GM18861 (cell line): Measurements from ENCODE around the gene ALMS1.
"Not testable (repeated sequence)": the region's sequence is repeated elsewhere in the genome, so short reads cannot be mapped to it uniquely, and the experiment has no call there.

Experiments used
- ATAC-seq: cut with Tn5 transposase; IDR thresholded peaks from one replicate; pipeline ENCODE4 v1.9.1; 2021; ENCODE audit not compliant: unreplicated experiment

The ALMS1 gene, protein sequence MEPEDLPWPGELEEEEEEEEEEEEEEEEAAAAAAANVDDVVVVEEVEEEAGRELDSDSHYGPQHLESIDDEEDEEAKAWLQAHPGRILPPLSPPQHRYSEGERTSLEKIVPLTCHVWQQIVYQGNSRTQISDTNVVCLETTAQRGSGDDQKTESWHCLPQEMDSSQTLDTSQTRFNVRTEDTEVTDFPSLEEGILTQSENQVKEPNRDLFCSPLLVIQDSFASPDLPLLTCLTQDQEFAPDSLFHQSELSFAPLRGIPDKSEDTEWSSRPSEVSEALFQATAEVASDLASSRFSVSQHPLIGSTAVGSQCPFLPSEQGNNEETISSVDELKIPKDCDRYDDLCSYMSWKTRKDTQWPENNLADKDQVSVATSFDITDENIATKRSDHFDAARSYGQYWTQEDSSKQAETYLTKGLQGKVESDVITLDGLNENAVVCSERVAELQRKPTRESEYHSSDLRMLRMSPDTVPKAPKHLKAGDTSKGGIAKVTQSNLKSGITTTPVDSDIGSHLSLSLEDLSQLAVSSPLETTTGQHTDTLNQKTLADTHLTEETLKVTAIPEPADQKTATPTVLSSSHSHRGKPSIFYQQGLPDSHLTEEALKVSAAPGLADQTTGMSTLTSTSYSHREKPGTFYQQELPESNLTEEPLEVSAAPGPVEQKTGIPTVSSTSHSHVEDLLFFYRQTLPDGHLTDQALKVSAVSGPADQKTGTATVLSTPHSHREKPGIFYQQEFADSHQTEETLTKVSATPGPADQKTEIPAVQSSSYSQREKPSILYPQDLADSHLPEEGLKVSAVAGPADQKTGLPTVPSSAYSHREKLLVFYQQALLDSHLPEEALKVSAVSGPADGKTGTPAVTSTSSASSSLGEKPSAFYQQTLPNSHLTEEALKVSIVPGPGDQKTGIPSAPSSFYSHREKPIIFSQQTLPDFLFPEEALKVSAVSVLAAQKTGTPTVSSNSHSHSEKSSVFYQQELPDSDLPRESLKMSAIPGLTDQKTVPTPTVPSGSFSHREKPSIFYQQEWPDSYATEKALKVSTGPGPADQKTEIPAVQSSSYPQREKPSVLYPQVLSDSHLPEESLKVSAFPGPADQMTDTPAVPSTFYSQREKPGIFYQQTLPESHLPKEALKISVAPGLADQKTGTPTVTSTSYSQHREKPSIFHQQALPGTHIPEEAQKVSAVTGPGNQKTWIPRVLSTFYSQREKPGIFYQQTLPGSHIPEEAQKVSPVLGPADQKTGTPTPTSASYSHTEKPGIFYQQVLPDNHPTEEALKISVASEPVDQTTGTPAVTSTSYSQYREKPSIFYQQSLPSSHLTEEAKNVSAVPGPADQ (N-terminal part only)

DNA sequence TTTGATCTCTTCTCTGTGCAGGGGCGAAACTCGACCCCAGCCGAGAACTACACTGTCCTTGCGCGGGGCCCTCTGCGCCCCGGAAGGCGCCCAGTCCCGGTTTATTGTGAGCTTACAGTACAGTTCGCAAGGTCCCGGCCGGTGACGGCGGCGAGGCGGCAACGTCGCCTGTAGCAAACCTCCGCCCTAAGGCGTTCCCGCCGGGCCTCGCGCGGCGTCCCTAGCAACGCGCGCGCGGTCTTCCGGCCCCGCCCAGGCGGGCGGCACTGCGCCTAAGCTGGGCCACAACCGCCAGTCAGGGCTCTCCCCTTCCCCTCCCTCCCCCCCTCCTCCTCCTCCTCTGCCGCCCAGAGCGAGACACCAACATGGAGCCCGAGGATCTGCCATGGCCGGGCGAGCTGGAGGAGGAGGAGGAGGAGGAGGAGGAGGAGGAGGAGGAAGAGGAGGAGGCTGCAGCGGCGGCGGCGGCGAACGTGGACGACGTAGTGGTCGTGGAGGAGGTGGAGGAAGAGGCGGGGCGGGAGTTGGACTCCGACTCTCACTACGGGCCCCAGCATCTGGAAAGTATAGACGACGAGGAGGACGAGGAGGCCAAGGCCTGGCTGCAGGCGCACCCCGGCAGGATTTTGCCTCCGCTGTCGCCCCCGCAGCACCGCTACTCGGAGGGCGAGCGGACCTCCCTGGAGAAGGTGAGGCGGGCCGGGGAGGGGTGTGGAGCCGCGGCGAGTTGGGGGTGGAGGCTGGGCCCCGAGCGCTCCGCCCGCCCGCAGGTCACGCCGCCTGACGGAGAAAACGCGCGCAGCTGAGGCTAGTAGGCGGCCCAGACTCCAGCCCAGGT is at the start of gene ALMS1:
Gene ALMS1, plus strand, starts transcription at position 333 of the 838 bp plus-strand sequence. Its CDS starts 33 bp downstream, at position 366.
- ATAC-seq, result peak; percentile 88

DNA sequence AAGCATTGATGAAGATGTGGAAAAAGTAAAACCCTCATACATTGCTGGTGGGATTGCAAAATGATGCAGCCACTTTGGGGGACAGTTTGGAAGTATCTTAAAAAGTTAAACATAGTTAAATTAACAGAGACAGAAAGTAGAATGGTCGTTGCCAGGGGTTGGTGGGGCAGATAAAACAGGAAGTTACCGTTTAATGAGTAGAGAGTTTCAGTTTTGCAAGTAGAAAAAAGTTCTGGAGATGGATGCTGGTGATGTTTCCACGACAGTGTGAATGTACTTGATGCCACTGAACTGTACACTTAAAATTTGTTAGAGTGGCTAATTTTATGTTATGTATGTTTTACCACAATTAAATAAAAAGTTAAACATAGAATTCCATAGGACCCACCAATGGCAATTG is 47.8 kb upstream of the ALMS1 start:
- no peak for ATAC-seq

DNA sequence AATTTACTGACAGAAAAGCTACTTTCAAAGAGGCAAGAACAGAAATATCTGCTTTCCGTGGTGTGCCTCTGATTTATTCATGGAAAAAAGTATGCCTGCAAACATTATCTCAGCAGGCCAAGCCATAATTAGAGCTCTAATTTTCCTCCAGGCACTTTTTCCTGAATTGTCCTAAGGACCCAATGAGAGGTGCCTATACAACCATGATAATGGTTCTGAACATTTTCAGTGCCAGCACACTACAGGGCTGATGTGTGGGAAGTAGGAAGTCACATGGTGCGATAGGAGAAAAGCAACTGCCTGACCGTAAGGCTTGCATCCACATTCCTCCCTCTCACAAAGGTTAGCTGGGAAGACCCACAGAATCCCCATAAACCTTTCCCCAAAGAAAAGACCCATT is 46.4 kb upstream of the ALMS1 start:
- ATAC-seq, result no peak

DNA sequence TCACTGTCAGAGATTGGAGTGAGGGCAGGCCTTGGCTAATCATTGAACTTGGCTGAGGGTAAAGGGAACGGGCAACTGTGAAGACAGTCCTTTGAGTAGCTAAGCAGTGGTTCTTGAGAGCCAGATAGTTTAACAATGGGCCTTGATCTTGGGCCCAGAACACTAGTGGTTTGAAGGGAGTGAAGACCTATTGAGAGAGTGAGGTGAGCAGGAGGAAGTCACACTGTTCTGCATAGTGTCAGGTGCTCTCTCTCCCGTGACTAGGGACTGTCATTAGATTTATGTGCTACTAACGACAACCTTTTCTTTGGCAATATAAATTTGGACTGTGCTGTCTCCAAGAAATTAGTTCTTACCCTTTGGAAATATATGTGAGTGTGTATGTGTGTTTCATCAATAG is 44.6 kb upstream of the ALMS1 start:
- ATAC-seq, result no peak

DNA sequence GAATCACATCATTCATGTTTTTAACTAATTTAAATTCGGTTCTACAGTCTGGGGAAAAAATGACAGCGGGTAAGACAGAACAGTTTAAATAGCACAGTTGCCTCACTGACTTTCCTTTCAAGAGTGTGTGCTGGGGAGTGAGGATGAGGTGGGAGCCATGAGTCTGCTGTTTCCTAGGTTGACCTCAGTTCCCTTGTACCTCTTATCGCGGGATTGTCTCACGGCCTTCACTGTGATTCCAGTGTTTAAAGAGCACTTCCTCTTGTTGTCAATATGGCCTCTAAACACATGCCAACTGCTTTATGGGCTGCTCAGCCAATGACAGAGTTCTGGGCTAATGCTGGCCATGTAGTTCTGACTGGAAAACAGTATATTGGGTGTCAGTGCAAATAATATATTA is 41.6 kb upstream of the ALMS1 start:
- no peak for ATAC-seq

DNA sequence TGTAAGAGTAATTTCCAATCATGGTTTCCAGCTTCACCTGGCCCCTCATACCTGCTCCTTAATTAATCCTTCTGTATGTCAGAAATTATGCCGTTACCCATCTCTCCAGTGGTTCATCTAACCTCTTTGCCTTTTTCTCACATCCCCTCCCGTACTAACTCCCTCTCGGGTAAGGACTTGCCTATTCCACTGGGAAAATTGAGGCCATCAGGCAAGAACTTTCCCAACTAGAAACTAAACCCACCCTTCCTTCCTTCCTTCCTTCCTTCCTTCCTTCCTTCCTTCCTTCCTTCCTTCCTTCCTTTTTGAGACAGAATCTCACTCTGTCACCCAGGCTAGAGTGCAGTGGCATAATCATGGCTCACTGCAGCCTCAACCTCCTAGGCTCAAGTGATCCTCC is 40.9 kb upstream of the ALMS1 start:
- not testable (repeated sequence) for ATAC-seq

DNA sequence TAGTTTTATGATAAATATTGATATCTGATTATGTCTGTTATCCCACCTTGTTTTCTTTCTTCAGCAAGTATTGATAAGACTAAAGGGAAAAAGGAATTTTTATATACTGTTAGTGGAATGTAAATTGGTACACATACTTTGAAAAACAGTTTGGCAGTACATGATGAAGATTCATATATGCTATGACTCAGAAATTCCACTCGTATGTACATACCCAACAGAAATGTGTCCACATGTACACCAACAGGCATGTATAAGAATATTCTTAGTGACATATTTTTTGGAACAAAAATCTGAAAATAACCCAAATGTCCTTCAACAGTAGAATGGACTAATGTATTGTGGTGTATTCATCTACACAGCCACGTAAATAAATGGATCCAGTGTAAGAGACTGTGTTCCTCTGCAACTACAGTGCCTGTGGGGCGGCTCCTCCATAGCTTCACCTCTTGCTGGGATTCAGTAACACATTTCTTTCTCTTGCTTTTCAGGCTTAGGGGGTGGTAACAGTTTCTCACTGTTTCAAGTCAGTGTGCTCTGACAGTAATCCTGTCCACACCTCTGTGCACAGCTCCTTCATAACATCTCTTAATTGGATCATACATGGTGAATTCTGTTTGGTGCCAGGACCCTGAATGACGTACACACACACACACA is 35.5 kb upstream of the ALMS1 start:
- no peak for ATAC-seq

DNA sequence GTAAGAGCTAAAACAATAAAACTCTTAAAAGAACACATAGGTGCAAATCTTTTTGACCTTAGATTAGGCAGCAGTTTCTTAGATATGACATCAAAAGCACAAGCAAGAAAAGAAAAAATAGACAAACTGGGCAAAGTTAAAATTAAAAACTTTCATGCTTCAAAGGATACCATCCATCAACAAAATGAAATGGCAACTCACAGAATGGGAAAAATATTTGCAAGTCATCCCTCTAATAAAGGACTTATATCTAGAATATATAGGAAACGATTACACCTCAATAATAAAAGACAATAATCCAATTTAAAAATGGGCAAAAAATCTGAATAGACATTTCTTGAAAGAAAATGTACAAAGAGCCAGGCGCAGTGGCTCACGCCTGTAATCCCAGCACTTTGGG is 29.5 kb upstream of the ALMS1 start:
- ATAC-seq, result no peak

DNA sequence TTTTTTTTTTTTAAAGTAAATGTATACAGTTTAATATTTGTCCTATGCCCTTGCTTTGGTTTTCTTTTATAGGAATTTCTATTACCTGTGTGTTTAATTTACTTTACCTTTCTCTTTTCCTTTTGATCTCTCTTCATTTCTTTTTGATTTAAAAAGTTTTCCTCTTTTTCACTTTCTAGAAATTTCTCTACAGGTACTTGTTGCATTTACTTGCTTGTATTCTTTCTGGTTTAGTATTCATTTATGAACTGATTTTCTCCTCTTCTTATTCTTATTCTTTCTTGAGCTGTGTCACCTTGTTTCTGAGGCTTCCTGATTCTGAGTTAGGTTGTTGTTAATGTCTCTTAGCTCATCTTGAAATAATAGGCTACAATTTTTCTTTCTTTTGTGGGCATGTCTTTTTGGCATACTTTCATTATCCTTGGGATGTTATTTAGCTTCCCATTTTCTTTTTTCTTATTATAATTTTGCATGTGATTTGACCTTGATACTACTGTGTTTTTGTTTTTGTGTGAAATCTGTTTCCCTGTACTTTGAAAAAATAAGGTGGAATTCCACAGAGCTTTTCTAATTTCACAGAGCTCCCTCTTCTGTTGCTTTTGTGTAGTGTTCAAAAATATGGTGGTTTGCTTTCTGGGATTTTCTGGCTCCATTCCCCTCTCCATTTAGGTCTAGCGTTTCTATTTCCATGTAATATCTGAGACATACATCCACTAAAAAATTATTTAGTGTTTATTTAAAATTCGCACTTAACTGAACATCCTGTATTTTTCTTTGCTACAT is 25.5 kb upstream of the ALMS1 start:
- no peak for ATAC-seq

DNA sequence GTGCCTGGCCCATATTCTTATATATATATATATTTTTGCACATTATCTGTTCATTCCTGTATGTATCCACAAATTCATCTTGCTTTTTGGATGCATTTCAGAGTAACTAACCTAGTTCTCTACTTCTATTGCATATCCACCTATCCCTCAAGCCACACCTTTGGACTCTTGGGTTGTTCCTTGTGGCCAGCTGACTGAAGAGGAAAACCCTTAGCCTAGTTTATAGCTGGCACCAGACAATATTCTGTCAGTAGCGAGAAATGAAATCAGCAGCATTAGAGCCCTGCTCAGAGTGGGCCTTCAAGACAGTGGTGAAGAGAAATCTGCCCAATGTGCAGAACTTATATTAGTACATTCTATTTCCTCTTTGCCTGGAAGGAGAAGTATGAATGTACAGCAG is 19.6 kb upstream of the ALMS1 start:
- no peak for ATAC-seq

DNA sequence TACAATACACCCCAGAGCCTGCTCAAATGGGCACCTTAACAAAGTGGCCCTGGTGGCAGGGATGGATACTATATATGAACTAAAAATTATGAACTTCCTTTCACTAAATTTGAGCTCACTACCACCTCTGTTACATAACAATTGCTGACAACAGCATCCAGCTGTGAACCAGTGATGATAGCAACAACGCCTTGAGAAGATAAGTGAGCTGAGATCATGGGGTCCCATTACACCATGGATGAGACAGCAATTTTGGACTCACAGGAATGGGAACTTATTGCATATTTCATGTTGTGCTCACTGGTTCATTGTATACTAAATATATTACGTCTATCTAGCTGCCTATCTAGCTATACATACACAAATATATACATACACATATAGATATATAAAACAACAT is 16.9 kb upstream of the ALMS1 start:
- no peak for ATAC-seq

DNA sequence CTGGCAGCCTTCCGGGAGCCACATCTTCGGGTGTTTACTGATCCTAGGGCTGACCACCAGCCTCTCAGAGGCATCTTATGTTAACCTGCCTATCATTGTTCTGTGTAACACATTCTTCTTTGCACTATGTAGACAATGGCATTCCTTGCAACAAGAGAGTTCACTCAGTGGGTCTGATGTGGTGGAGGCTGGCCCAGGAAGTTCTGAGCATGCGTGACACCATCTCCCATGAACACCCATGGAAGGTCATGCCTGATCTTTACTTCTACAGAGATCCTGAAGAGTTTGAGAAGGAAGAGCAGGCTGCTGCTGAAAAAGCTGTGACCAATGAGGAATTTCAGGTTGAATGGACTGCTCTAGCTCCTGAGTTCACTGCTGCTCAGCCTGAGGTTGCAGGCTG is 15.3 kb upstream of the ALMS1 start:
- no peak for ATAC-seq

DNA sequence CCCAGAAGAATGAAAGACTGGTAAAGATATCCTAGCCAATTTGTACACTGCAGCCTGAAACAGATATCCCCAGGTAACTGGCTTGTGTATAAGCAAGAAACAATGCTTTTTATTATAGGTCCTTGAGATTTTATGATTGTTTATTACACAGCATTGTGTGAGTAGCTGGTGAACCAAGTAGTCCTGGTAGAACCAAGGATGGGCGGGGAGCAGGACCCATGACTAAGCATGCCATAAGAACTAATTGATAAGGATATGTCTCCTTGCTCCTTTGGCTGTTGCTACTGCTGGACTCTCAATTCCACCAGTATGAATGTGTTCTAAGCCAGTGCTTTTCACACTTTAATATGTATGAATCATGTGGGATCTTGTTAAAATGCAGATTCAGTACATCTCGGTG is 12.3 kb upstream of the ALMS1 start:
- ATAC-seq, result no peak

DNA sequence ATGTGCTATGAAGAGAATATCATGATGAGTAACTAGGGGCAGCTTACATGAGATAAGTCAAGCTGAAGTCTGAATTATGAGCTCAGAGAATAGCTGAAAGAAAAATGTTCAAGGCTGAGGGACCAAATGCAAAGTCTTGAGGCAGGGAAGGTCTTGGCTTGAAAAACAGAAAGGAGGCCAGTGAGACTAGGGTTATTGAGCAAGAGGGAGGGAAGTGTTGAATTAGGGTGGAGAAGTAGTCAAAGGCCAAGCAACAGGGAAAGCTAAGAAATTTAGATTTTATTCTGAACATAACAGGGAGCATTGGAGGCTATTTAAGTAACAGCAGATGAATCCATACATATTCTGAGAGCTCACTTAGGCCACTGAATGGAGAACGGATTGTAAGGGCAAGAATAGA is 11.4 kb upstream of the ALMS1 start:
- ATAC-seq, result no peak

DNA sequence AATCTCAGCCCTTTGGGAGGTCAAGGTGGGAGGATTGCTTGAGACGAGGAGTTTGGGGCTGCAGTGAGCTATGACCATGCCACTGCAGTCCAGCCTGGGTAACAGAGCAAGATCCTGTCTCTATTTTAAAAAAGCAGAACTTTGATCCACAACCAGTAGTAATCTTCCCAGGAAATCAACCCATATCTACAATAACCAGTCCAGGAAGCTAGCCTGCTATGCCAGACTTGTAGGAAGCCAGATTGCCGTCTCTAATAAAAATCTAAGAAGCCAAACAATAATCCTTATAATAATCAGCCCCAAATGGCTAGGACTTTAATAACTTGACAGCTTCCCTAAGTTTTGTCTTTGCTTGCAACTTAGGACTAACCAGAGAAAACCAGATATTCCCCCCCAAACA is 9.0 kb upstream of the ALMS1 start:
- ATAC-seq, result no peak

DNA sequence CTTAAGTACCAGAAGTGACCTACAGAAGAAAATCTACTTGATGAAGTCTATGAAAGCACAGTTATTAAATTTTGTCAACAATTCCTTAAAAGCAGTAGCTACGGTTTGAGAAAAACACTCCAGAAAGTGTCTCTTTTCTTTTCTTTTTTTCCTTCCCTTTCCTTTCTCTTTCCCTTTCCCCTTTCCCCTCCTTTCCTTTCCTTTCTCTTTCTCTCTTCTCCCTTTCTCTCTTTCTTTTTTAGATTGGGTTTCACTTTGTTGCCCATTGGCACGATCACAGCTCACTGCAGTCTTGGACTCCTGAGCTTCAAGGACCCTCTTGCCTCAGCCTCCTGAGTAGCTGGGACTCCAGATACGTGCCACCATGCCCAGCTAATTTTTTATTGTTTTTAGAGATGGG is 2.6 kb upstream of the ALMS1 start:
- no peak for ATAC-seq

DNA sequence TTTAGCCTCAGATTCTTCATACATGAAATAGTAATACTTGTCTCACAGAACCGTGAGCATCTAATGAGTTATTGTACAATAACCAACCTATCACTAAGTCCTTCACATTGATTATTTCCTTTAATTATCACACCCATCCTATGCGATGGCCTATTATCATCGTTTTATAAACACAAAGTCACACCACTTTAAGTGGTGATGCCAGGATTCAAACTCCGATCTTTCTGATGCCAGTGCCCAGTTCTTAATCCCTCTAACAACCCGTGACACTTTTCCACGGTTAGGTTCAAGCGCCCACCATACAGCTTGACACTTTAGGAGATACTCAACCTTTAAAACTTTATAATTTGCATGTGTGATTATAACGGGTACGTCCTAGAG is 523 bp upstream of the ALMS1 start:
- no peak for ATAC-seq

DNA sequence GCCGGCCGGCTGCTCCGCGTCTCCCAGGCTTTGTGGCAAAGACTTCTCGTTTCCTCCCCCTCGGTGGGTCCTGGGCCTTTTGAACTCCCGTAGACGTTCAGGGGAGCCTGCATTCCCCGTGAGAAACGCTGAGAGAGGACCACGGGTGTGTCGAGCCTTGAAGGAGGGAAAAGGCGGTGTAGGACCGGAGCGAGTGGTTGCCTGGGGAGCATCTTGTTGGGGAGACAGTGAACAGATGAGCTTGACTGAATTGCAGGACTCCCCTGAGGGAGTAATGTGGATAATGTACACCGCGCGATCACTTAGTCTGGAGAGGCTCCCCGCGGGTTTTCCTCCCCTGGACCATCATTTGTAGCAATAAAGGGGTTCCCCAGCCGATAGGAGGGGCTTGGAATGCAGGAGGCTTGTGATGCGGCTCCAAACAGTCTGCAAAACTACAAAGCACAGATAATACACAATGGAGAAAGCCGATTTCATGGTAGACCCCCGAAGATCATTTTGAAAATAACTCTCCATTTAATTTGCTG is 769 bp downstream of the ALMS1 start:
- peak; percentile 3 for ATAC-seq
